GM19193 (cell line): Measurements from ENCODE around the gene DNAAF5.

Experiments used
- POLR2A ChIP-seq: IDR thresholded peaks from 4 replicates; pipeline ENCODE4 v1.6.1; 2011; ENCODE audit not compliant: insufficient read depth, insufficient read length; ENCODE audit errors: extremely low read depth

Gene DNAAF5

DNA sequence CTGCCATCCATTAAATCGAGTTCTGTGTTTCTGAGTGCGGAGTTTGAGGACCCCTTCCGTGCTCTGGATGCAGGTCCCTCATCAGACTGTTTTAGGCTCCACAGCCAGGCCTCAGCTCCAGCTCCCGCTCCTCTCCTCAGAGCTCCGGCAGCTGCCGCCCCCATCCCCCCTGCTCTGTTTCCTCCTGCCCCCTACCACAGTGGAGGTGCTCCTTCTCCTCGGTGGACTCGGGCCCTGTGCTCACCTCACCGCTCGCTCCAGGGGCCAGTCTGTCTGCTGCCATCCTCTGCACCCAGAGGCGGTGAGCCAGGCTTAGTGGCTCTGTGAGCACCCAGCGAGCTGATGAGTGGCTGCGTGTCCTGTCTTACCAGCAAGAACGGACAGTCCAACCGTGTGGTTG, 21.9 kb downstream of the DNAAF5 start:
- TF ChIP-seq POLR2A = no peak

DNA sequence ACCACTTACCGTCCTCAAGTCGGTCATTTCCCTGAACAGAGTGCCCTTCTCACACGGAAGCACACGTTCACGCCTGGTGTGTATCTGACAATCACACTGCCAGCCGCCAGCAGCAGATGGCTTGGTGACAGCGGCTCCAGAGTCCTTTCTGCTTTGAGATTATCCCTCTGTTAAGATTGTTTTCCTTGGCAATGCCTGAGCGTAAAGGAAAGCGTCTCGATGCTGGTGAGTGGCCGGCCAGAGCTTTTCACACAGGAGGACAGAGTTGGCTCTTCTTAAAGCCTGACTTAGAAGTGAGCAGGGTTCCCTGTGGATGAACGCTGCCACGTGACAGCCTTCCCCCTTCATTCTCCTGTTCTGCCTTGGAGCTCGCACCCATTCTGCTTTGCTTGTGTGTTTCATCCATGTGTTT, 22.6 kb downstream of the DNAAF5 start:
- no peak for TF ChIP-seq POLR2A

DNA sequence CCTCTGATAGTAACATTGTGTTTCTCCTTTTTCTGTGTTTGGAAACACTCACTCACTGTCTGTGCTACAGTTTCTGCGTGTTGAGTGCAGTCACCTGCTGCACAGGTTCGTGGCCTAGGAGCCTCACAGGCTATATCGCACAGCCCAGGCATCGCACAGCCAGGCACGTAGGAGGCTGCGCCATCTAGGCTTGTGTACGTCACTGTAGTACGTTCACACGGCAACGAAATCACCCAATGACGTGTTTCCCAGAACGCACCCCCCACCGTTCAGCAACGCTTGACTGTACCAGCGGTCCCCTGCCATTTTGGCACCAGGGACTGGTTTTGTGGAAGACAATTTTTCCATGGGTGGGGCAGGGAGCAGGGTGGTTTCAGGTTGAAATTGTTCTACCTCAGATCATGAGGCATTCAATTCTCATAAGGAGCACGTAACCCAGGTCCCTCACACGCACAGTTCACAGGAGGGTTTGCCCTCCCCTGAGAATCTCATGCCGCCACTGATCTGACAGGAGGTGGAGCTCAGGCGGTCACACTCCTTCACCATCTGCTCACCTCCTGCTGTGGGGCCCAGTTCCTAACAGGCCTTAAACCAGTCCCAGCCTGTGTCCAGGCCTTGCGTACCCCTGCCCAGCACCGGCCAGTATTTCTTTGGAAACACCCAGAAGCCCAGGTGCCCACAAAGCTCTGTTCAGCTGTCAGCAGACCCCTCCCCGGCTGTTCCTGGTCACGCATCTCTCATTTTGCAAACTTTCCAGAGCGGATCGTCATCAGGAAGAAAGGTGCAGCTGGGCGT, 23.8 kb downstream of the DNAAF5 start:
- TF ChIP-seq POLR2A = no peak

DNA sequence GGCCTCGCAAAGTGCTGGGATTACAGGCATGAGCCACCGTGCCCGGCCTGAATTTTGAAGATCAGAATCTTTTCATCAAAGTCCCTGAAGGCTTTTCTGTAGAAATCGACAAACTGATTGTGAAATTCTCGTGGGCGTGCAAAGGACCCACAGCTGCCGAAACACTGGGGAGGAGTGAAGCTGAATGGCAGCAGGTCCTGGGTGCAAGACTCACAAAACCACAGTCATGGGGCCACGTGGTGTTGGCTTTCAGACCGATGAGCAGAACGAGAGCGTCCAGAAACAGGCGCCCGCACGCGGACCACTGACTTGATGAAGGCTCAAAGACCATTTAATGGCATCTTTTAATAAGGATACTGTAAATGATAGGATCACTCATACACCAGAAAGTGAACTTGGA, 25.3 kb downstream of the DNAAF5 start:
- no peak for TF ChIP-seq POLR2A

DNA sequence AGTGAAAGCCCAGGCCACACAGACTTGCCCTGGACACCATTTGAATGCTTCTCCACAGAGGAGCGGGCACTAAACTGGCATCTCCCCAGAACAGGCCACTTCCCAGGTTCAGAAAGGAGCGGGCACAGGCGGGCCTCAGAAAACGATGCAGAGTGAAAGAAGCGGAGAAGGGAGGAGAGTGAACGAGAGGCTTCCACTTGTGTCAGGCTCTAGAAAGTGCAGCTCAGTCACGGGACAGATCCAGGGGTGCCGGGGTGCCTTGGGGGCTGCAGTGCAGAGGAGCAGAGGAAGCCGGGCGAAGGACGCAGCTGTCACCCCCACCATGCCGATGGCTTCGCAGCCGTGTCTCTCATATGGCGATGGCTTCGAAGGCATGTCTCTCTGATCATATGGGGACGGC, 26.7 kb downstream of the DNAAF5 start:
- TF ChIP-seq POLR2A = no peak

DNA sequence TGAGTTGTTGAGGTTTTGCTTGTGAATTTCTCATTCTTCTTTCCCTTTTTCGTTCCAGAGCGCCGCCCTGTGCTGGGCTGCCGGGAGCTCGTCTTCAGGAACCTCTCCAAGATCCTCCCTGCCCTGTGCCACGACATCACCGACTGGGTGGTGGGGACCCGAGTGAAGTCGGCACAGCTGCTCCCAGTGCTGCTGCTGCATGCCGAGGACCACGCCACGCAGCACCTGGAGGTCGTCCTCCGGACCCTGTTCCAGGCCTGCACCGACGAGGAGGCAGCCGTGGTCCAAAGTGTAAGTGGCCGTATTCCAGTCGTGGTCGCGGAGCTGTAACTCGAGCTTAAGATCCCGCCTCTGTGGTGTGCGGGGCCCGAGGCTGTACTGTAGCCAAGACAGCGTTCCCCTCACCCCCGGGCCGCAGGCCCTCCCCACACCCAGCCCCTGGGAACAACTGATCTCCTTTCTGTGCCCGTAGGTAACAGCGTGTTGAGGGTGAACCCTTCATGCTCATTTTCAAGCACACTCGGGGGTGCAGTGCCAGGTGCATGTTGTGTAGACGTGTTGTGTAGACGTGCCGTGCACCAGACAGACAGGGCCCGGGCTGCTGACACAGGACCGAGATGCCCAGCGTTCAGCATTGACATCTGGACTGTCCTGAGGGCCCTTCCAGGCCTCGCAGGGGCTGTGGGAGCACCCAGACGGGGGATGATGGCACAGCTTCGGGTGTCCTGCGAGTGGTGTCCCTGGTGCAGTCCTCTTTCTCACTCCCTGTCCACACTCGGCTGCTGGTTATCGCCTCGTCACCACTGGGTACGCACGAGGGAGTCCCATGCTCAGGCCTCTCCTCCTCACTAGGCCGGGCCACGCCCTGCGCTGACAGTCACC, 28.3 kb downstream of the DNAAF5 start:
- no peak for TF ChIP-seq POLR2A

DNA sequence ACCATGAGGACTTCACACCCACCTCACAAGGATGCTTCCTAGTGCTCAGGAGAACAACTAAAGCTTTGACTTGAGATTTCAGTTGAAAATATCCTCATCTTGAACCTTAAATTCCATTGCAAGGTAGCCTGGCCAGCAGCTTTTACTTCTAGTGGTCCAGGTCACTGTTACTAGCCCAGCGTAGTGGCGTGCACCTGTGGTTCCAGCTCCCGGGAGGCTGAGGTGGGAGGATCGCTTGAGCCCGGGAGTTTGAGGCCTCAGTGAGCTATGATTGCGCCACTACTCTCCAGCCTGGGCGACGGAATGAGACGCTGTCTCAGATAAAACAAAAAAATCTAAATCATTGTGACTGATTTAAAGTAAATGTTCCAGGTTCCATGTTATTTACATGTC, 28.9 kb downstream of the DNAAF5 start:
- no peak for TF ChIP-seq POLR2A

DNA sequence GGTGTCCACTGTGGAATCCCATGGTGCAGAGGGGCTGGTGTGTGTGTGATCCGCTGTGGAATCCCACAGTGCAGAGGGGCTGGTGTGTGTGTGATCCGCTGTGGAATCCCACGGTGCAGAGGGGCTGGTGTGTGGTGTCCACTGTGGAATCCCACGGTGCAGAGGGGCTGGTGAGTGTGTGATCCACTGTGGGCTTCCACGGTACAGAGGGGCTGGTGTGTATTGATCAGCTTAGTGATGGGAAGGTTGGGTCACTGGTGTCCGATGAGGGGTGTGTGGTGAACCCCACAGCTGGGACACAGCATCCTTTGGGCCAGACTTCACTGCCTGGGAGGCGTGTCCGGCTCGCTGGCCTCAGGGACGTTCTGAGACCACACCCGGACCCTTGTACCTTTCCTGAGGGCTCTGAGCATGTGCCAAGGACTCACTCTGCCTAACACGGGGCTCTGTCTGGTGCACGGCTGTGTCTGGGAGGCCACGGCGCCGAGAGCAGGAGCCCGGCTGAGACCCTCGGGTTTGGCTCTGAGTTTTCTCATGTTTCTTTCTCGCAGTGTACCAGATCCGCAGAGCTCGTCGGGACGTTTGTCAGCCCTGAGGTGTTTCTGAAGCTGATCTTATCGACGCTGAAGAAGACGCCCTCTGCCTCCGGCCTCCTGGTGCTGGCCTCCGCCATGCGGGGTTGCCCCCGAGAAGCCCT, 29.9 kb downstream of the DNAAF5 start:
- no peak for TF ChIP-seq POLR2A

DNA sequence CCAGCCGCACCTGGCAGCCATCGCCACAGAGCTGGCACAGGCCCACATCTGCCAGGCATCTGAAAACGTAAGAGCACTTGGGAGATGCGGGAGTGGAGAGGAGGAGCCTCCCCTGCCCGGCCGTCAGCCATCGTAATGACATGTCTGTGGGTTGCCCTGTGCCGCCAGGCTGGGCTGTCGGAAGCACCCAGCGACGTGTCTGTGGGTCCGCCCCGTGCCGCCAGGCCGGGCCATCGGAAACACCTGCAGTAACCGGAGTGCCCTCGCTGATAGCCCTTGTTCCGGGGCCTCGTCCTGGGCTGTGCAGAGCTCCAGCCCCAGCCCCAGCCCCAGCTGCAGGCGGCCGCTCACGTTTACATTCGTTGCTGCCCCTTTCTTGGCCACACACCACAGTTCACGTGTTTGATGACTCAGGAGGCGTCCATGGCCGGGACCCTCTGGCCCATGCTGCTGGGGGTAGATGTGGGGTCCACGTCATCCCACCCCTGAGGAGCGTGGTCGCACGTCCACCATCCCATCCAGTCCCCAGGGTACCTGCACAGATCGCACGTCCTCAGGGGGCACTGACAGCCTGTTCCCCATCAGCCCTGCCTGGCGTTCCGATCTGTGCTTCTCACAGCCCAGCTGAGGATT, 30.5 kb downstream of the DNAAF5 start:
- TF ChIP-seq POLR2A = no peak

DNA sequence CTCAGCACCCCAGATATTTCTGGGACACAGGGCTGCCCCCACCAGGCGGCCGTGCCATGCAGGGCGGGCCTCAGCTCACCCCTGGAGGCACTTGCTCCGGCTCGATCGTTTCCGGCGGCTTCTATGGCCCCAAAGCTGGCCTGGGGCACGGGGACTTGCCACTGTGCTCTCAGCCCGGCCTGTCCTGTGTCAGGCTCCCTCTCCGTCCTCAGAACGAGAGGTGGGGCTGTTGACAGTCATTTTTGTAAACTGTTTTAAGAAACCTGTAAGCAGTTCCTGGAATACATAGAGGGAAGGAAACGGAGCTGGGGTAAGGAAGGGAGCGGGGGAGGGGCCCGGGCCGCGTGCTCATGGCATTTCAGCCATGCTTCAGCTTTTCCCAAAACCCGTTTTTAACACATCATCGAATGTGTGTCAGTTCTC, 31.3 kb downstream of the DNAAF5 start:
- no peak for TF ChIP-seq POLR2A

DNA sequence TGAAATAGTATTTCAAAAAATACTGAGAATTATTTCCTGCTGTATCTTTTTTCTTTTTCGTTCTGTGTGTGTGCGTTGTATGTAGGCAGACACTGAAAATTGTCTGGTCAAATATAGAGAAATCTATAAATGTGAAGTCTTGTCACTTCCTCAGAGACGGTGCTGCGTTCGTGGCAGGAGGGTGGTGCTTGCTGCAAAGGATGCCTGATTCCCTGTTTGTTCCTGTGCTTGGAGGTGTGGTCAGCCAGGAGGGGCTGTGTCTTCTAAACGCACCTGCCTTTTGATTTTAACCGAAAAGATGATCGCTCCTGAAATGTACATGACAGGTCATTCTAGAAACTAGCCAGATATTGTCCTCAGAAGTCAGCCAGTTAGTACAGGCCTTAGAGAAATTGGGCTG, 33.1 kb downstream of the DNAAF5 start:
- TF ChIP-seq POLR2A = no peak

DNA sequence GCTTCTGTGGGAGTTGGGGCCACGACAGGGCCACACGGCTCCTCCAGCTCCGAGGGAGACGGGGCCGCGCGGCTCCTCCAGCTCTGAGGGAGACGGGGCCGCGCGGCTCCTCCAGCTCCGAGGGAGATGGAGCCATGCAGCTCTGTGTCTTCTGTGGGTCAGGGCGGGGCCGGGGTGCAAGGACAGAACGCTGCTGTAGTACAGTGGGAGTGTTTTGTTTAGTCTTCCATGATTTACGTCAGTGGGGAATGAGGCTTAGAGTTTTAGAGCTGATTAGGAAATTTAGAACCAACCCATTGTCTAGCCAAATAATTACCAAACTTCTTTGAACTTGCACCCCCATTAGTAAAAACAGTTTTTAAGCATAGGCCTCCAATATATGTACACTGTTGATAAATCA, 33.5 kb downstream of the DNAAF5 start:
- TF ChIP-seq POLR2A = no peak

DNA sequence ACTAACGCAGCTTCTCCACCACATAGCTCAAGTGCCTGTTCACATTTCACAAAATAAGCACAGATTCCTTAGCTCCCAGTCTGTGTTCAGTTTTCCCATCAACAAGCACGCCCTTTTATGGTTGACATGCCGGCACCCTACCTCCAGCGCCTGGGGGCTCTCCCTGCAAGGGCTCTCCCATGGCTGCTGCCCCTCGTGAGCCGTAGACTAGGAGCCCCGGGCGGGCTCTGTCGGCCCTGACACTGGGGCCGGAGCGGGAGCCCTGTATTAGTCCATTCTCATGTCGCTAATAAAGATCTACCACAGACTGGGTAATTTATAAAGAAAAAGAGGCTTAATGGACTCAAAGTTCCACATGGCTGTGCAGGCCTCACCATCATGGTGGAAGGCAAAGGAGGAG, 34.6 kb downstream of the DNAAF5 start:
- TF ChIP-seq POLR2A = no peak

DNA sequence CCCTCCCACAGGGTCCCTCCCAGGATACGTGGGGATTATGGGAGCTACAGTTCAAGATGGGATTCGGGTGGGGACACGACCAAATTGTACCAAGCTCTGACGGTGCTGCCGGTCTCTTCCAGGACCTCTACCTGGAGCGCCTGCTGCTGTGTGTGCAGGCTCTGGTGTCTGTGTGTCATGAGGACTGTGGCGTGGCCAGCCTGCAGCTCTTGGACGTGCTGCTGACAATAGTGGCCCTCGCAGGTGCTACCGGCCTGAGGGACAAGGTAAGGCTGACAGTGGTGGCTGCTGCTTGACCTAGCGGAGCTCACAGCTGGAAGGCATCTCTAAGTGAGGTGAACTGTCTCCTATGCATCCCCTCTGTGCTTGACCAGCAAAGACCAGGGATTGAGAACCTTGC, 35.1 kb downstream of the DNAAF5 start:
- no peak for TF ChIP-seq POLR2A

DNA sequence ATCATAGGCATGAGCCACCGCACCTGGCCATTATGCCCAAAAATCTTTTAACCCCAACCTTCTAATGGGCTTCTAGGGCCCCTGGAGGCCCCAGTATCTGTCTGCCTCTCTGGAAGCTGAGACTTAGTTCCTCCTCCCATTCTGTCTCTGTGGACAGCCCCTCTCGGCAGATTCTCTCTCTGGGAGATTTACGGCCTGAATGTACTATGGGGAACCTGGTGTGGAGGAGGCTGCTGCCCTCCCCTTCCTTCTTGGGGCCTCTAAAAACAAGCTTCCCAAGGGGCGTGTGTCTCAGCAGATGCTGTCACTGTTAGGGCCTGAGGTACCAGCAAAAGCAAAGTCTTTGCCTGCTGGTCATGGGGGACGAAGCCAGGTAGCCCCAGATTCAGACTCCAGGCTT, 36.4 kb downstream of the DNAAF5 start:
- TF ChIP-seq POLR2A = no peak

DNA sequence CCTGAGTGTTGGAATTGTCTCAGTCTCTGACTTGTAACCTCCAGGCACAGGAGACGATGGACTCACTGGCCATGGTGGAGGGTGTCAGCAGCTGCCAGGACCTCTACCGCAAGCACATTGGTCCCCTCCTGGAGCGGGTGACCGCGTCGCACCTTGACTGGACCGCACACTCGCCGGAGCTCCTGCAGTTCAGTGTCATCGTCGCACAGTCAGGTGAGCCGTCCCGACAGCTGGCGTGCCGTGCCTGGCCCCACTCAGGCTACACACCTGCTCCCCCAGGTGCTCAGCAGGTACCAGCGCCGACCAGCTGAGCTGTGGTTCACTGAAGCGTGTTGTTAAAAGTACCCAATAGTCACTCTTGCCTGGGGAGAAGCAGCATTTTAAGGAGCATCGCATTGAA, 37.3 kb downstream of the DNAAF5 start:
- no peak for TF ChIP-seq POLR2A

DNA sequence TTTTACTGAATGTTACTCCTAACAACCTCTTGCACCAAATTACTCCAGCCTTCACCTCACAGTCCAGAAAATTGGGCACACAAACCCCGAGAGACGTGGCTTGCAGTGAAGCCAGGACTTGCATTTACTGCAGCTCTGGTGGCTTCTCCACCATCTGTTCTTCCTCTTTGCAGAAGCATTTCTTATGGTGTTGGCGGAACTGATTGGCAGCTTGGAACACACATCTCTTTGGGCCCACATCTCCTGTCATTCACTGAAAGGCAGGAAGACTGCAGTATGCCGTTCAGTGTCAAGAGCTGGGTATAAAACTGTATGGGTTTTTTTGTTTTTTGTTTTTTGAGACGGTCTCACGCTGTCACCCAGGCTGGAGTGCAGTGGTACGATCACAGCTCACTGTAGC, 38.9 kb downstream of the DNAAF5 start:
- TF ChIP-seq POLR2A = no peak
